Fibroblast of mammary gland (primary cell): ENCODE results near the gene OVOL3.

Source experiments
- DNase-seq: peaks from one replicate; pipeline ENCODE4 v3.0.0-alpha.2; 2010; ENCODE audit warnings: low read depth
- H3K4me3 ChIP-seq: 2 replicates; pipeline ENCODE4 v1.5.1; 2011; ENCODE audit warnings: low read depth, mild to moderate bottlenecking, low read length, moderate library complexity; ENCODE audit not compliant: control insufficient read depth
- TF ChIP-seq, protein P1 (sequence below): conservative IDR thresholded peaks from 2 replicates; pipeline ENCODE4 v1.5.1; 2011; ENCODE audit warnings: low read depth, low read length, inconsistent platforms; ENCODE audit not compliant: control insufficient read depth, insufficient read depth

OVOL3 gene

GRCh38 chr19:36140304-36141038 is 29.5 kb downstream of the OVOL3 start:
- peak overlapping the region; percentile 100 for H3K4me3 ChIP-seq
- TF ChIP-seq, protein P1, sequence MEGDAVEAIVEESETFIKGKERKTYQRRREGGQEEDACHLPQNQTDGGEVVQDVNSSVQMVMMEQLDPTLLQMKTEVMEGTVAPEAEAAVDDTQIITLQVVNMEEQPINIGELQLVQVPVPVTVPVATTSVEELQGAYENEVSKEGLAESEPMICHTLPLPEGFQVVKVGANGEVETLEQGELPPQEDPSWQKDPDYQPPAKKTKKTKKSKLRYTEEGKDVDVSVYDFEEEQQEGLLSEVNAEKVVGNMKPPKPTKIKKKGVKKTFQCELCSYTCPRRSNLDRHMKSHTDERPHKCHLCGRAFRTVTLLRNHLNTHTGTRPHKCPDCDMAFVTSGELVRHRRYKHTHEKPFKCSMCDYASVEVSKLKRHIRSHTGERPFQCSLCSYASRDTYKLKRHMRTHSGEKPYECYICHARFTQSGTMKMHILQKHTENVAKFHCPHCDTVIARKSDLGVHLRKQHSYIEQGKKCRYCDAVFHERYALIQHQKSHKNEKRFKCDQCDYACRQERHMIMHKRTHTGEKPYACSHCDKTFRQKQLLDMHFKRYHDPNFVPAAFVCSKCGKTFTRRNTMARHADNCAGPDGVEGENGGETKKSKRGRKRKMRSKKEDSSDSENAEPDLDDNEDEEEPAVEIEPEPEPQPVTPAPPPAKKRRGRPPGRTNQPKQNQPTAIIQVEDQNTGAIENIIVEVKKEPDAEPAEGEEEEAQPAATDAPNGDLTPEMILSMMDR = no peak

GRCh38 chr19:36141039-36141927 is 30.3 kb downstream of the OVOL3 start:
- TF ChIP-seq, protein P1 = no peak
- peak overlapping the region; percentile 100 for H3K4me3 ChIP-seq
- DNase-seq = peak; percentile 79

More at GRCh38 chr19:36140304-36141038, 29.5 kb downstream of the OVOL3 start:
- peak; percentile 32 for DNase-seq

GRCh38 chr19:36142046-36142445 is 31.1 kb downstream of the OVOL3 start:
- DNase-seq = no peak
- TF ChIP-seq, protein P1 = no peak
- H3K4me3 ChIP-seq = no peak overlapping the region

DNA sequence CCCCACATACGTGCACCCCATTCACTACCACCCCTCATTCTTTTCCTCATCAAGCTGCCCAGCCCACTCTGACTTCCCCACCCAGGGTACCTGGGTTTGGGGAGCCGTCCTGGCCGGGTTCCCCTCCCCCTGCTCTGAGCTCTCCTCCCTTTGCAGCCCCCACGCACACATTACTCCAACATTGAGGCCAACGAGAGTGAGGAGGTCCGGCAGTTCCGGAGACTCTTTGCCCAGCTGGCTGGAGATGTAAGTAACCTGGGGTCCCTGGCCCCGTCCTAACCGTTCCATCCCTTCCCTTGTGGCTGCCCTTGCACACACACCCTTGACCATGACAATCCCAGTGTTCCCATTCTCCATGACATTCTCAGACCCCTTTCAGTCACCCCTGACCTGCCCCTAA is 31.6 kb downstream of the OVOL3 start:
- TF ChIP-seq, protein P1 = no peak

GRCh38 chr19:36144624-36145023 is 33.7 kb downstream of the OVOL3 start:
- TF ChIP-seq, protein P1 = no peak
- no peak overlapping the region for H3K4me3 ChIP-seq
- no peak for DNase-seq

More for the DNA sequence above, 31.6 kb downstream of the OVOL3 start:
- DNase-seq = no peak
- no peak overlapping the region for H3K4me3 ChIP-seq

DNA sequence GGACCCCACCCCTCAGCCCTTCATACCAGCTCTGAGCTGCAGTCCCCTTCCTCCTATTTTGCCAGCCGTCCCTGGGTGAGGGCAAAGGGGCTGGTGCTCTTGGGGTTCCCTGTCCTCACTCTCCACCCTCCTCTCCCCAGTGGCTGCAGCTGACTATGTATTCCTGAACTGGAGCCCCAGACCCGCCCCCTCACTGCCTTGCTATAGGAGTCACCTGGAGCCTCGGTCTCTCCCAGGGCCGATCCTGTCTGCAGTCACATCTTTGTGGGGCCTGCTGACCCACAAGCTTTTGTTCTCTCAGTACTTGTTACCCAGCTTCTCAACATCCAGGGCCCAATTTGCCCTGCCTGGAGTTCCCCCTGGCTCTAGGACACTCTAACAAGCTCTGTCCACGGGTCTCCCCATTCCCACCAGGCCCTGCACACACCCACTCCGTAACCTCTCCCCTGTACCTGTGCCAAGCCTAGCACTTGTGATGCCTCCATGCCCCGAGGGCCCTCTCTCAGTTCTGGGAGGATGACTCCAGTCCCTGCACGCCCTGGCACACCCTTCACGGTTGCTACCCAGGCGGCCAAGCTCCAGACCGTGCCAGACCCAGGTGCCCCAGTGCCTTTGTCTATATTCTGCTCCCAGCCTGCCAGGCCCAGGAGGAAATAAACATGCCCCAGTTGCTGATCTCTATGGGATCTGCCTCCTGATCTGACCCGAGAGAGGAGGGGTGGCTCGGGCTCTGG is 38.9 kb downstream of the OVOL3 start:
- H3K4me3 ChIP-seq = no peak overlapping the region
- DNase-seq = no peak
- TF ChIP-seq, protein P1 = no peak
